Prostate gland (tissue), 2 donors: Measurements from ENCODE around the gene SMIM43. TPM values are rescaled to one million over a fixed set of nuclear protein-coding genes. Genes with fewer than 3 reads are reported as not detected.
"Not testable (repeated sequence)": the region's sequence is repeated elsewhere in the genome, so short reads cannot be mapped to it uniquely, and the experiment has no call there.

ENCODE experiments used
- DNase-seq: peaks from one replicate; pipeline ENCODE4 v3.0.0-alpha.2; 2019; ENCODE audit warnings: low spot score
- H3K27ac ChIP-seq, 2 donors: fragments of 200-600 bp; sonication (generic); 2 replicates each; pipeline ENCODE4 v1.5.1; 2017 to 2019
- H3K27me3 ChIP-seq: fragments of 200-600 bp; sonication (generic); replicated peaks from 2 replicates; pipeline ENCODE4 v1.5.1; 2019; ENCODE audit not compliant: insufficient read depth
- H3K36me3 ChIP-seq, 2 donors: fragments of 200-600 bp; sonication (generic); 1 replicate in 1 of 2; 2 replicates in 1 of 2; pipeline versions ENCODE4 v1.5.1 to v1.8.1; 2017 to 2019
- H3K4me1 ChIP-seq: fragments of 200-600 bp; sonication (generic); replicated peaks from 2 replicates; pipeline ENCODE4 v1.5.1; 2019
- H3K4me3 ChIP-seq, 2 donors: fragments of 200-600 bp; sonication (generic); 2 replicates each; pipeline ENCODE4 v1.5.1; 2017 to 2019
- H3K9me3 ChIP-seq: fragments of 200-600 bp; sonication (generic); 2 replicates; pipeline ENCODE4 v1.5.1; 2017
- CTCF ChIP-seq, 4 experiments: fragments of 200-600 bp in 2 of 4; fragments of 450-650 bp in 2 of 4; sonication (generic) in 2 of 4; IDR thresholded peaks; 1 replicate in 3 of 4; 2 replicates in 1 of 4; pipeline ENCODE4 v1.5.1; 2016 to 2019; ENCODE audit warnings: antibody characterized with exemption in 4 of 4, mild to moderate bottlenecking in 2 of 4, moderate library complexity in 2 of 4
- POLR2A ChIP-seq: fragments of 450-650 bp; IDR thresholded peaks from one replicate; pipeline ENCODE4 v1.6.1; 2016; ENCODE audit warnings: antibody characterized with exemption, mild to moderate bottlenecking
- POLR2AphosphoS5 ChIP-seq: sonication (generic); formaldehyde crosslinking; IDR thresholded peaks from one replicate; pipeline ENCODE4 v1.6.1; 2017; ENCODE audit warnings: antibody characterized with exemption
- WGBS: methylation state at CpG from one replicate; pipeline ENCODE4 v1.1.5; 2018; 5-methylcytosine and 5-hydroxymethylcytosine counted together
- intact Hi-C: fragments of 100-400 bp; cut with DNase I; formaldehyde crosslinking; loops from one replicate; pipeline ENCODE4 v1.14.2; 2022
- total RNA-seq, 2 donors: library from RNA; depleted of rRNA; stranded (reverse); fragments of >200 nt; gene quantifications; one replicate each; pipeline ENCODE4 v1.1.0, GENCODE V29; 2016

SMIM43 gene
- total RNA-seq, 2 donors from 2014 or later = not detected

- no peaks in the 10 kb centered on the region for H3K36me3 ChIP-seq
- H3K4me3 ChIP-seq = no peak overlapping the region
- 97% methylated on average over 9 of the region's 9 CpGs for WGBS
- H3K27ac ChIP-seq = no peak overlapping the region
- TF ChIP-seq POLR2A = no peak
- no peak for TF ChIP-seq CTCF (IDR thresholded peaks at IDR 0.05)
- no peak for TF ChIP-seq POLR2AphosphoS5
- DNase-seq = no peak
- peaks cover 2% of the 10 kb centered on the region for H3K4me1 ChIP-seq
- no peaks in the 10 kb centered on the region for H3K9me3 ChIP-seq
- intact Hi-C loops = no loop called here
- H3K27me3 ChIP-seq = peaks cover 11% of the 10 kb centered on the region
Observed at GRCh38 chr4:121765971-121766538, 1.1 kb upstream of the SMIM43 start.

- peaks cover 9% of the 10 kb centered on the region for H3K27me3 ChIP-seq
- H3K4me3 ChIP-seq = peak overlapping the region; percentile 5 to 22
Observed at GRCh38 chr4:121765368-121765705, 373 bp upstream of the SMIM43 start.

GRCh38 chr4:121764303-121764701 is 662 bp downstream of the SMIM43 start:
- H3K4me1 ChIP-seq = peaks cover 2% of the 10 kb centered on the region
- no peak for TF ChIP-seq POLR2AphosphoS5
- TF ChIP-seq CTCF (IDR thresholded peaks at IDR 0.05) = no peak
- TF ChIP-seq POLR2A = no peak
- H3K27ac ChIP-seq = no peak overlapping the region
- H3K36me3 ChIP-seq = no peaks in the 10 kb centered on the region
- WGBS = 26% methylated on average over 14 of the region's 14 CpGs
- H3K9me3 ChIP-seq = no peaks in the 10 kb centered on the region
- peaks cover 9% of the 10 kb centered on the region for H3K27me3 ChIP-seq
- no peak overlapping the region for H3K4me3 ChIP-seq
- DNase-seq = no peak
- intact Hi-C loops = no loop called here

More at GRCh38 chr4:121765368-121765705, 373 bp upstream of the SMIM43 start:
- no peak for TF ChIP-seq CTCF (IDR thresholded peaks at IDR 0.05)
- TF ChIP-seq POLR2AphosphoS5 = no peak
- no peak for TF ChIP-seq POLR2A
- Histone ChIP-seq H3K9me3 (no peaks in the 10 kb centered on the region), H3K4me1 (peaks cover 2% of the 10 kb centered on the region), H3K27ac (no peak overlapping the region), H3K36me3 (no peaks in the 10 kb centered on the region)
- intact Hi-C loops = no loop called here
- 8% methylated on average over 15 of the region's 16 CpGs for WGBS
- DNase-seq = no peak

- Histone ChIP-seq H3K9me3 (no peaks in the 10 kb centered on the region), H3K36me3 (no peaks in the 10 kb centered on the region), H3K27me3 (peaks cover 5% of the 10 kb centered on the region), H3K4me3 (no peak overlapping the region), H3K27ac (no peak overlapping the region), H3K4me1 (peaks cover 2% of the 10 kb centered on the region)
- no peak for DNase-seq
- intact Hi-C loops = no loop called here
- WGBS = 49% methylated on average over 3 of the region's 3 CpGs
- TF ChIP-seq CTCF (IDR thresholded peaks at IDR 0.05) = no peak
- no peak for TF ChIP-seq POLR2AphosphoS5
- no peak for TF ChIP-seq POLR2A
Observed at GRCh38 chr4:121760205-121760604, 4.8 kb downstream of the SMIM43 start.

- 63% methylated on average over 2 of the region's 2 CpGs for WGBS
- Histone ChIP-seq H3K9me3 (no peaks in the 10 kb centered on the region), H3K4me3 (no peak overlapping the region), H3K4me1 (no peaks in the 10 kb centered on the region), H3K27me3 (no peaks in the 10 kb centered on the region), H3K36me3 (no peaks in the 10 kb centered on the region), H3K27ac (no peak overlapping the region)
- intact Hi-C loops = no loop called here
- no peak for DNase-seq
- TF ChIP-seq CTCF (IDR thresholded peaks at IDR 0.05) (no peak), POLR2A (no peak), POLR2AphosphoS5 (no peak)
Observed at GRCh38 chr4:121758925-121759568, 5.9 kb downstream of the SMIM43 start.

GRCh38 chr4:121752142-121752541 is 12.8 kb downstream of the SMIM43 start:
- intact Hi-C loops = not testable (repeated sequence)

More at GRCh38 chr4:121752142-121752541, 12.8 kb downstream of the SMIM43 start:
- H3K4me1 ChIP-seq, H3K27ac ChIP-seq, H3K36me3 ChIP-seq, H3K9me3 ChIP-seq, H3K27me3 ChIP-seq, DNase-seq, H3K4me3 ChIP-seq: not testable (repeated sequence)
- 96% methylated on average over 1 of the region's 1 CpG for WGBS
